ENCODE results near the gene CNPY2.

GRCh38 chr12:56278905-56279304 lies 36.9 kb downstream of the CNPY2 start:
- TF ChIP-seq POLR2A (IDR thresholded peaks at IDR 0.05; ENCODE audit: low read depth, low read length) (no peak), CTCF (IDR thresholded peaks at IDR 0.05; ENCODE audit: extremely low read depth in 1 of 2, insufficient read depth in 1 of 2, low read depth in 1 of 2, low read length in 2 of 2) (no peak), POLR2AphosphoS5 (IDR thresholded peaks at IDR 0.05; ENCODE audit: insufficient read depth, low read depth, low read length) (no peak), EZH2 (IDR thresholded peaks at IDR 0.05; ENCODE audit: borderline replicate concordance, low read depth, low read length, severe bottlenecking) (no peak), MYC (IDR thresholded peaks at IDR 0.05; ENCODE audit: low read depth, low read length) (no peak), MAX (IDR thresholded peaks at IDR 0.05; ENCODE audit: insufficient read depth, insufficient read length) (no peak)
